ENCODE results near the gene AGBL4.
"Not testable (repeated sequence)": the region's sequence is repeated elsewhere in the genome, so short reads cannot be mapped to it uniquely, and the experiment has no call there.

AGBL4 gene

DNA sequence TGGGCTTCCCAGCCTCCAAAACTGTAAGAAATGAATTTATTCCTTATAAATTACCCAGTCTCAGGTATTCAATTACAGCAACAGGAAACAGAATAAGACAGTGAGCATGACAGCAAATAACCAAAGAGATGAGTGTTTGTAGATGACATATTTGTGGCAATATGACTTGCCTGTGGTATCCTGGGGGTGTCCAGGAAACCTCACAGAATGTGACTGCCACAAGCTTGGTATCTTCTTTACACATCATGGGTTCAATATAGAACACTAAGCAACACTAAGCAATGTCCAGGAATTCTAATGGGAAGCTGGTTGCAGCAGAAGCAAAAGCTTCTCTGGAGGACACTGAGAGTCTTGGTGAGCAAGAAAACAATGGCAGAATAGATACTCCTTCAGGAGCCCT, 1010.7 kb downstream of the AGBL4 start:
- no peak for DNase-seq

GRCh38 chr1:49002981-49003380, 1020.8 kb downstream of the AGBL4 start:
- not testable (repeated sequence) for DNase-seq

- DNase-seq = no peak
Measured at GRCh38 chr1:48999321-48999720, 1024.4 kb downstream of the AGBL4 start.

DNA sequence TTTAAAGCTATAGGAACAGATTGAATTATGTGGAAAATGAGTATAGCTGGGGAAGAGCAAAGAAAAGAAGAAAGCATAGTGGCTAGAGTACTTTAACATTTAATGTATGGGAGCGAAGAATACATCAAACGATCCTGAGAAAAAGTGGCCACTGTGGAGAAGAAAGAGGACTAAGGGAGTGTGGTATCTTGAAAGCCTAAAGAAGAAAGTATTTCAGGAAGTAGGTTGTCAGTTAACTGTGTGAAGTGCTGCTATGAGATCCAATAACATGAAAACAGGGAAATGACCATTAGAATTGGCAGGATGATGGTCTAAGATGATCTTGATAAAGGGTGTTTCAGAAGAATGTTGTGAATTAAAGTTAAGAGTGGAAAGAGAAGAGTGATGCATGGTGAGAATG, 1027.4 kb downstream of the AGBL4 start:
- DNase-seq = no peak

- no peak for DNase-seq
Measured at GRCh38 chr1:48988633-48989197, 1035.0 kb downstream of the AGBL4 start.

GRCh38 chr1:48979940-48980339, 1043.8 kb downstream of the AGBL4 start:
- no peak for DNase-seq

- no peak for DNase-seq
Measured at GRCh38 chr1:48978413-48978812, 1045.3 kb downstream of the AGBL4 start.

- no peak for DNase-seq
Measured at GRCh38 chr1:48977273-48977672, 1046.5 kb downstream of the AGBL4 start.

- no peak for DNase-seq
Measured at GRCh38 chr1:48969971-48970370, 1053.8 kb downstream of the AGBL4 start.

DNA sequence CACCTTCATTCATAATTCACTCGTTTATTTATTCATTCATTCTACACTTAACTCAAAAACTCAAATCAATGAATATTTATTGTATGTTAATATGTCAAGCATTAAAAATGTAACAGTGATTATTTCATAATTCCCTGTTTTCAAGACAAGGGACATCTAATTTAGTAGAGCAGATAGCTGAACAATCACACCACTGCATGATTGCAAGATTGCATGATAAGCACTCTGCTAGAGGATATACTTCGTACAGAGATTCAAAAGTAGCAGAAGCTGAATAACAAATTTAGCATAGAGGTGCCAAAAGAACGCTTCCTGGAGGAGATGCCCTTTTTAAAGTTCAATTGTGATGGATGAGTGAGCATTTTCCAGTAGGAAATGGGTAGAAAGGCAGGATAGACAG, 1056.4 kb downstream of the AGBL4 start:
- no peak for DNase-seq

DNA sequence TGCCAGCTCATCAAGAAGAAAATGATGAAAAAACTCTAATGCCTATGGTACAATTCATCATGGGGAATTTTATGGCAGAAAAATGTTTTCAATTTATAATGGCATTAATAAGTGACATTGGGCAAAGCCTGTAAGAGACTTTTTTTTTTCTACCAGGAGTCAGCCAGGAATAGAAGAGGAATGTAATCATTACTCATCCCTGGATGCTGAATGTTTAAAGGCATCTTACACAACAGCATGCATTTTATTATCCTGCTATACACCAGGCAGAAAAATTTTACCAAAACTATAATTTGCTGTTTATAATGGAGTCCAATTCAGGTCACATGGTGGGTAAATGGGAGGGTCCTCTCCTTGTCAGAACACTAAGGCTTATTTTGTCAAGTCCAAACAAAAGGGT, 1057.2 kb downstream of the AGBL4 start:
- DNase-seq = no peak

DNA sequence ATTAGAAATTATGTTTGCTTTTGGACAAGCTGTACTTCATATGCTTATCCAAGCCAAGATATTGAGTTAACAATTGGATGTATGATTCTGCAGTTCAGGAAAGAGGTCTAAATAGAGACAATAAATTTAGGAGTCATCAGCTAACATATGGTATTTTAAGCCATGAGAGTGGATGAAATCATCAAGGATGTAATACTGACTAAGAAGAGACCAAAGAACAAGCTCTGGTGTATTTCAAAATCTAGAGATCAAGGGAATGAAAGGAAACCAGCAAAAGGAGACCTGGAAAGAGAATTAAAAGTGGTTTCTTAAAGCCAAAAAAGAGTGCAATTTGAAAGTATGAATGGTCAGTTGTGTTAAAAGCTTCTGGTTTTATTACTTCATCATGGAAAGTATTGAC, 1063.4 kb downstream of the AGBL4 start:
- DNase-seq = no peak

GRCh38 chr1:48955774-48956173, 1068.0 kb downstream of the AGBL4 start:
- DNase-seq = no peak

DNA sequence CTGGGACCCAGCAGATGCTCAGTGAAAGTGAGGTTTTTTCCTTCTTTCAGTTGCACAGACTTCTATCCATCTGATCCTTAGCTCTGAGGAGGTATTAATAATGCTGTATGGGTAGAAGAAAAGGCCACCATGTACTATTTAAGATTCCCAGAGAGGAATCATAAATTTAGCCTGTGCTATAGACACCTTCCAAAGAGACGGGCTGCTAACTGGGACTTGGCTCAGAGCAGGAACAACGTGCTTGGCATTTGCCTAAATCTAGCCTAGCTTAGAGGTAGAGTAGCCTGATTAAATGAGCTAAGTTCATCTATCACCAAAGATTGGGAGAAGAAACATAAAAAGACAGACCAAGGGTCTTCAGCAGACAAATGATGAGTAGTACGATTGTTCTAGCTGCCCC, 1070.1 kb downstream of the AGBL4 start:
- DNase-seq = no peak

DNA sequence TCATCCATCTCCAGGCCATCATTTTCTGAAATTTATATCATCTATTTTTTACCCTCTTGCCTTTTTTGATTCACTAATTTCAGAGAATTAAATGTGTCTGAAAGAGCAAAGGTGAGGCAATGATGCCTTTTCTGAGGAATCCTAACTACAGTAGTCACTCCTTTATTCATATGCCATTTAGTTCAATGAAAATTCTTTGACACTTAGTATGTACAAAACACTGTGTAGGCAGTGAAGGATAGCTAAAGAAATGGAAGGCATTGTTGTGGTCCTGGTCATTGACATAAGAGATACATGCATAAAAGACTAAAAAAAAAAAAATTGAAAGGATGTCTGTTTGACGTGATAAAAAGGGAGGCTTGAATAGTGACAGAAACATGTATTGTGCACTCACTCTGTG, 1075.2 kb downstream of the AGBL4 start:
- DNase-seq = no peak

GRCh38 chr1:48947761-48948537, 1075.8 kb downstream of the AGBL4 start:
- DNase-seq = no peak

- DNase-seq = no peak
Measured at GRCh38 chr1:48946070-48946469, 1077.7 kb downstream of the AGBL4 start.

DNA sequence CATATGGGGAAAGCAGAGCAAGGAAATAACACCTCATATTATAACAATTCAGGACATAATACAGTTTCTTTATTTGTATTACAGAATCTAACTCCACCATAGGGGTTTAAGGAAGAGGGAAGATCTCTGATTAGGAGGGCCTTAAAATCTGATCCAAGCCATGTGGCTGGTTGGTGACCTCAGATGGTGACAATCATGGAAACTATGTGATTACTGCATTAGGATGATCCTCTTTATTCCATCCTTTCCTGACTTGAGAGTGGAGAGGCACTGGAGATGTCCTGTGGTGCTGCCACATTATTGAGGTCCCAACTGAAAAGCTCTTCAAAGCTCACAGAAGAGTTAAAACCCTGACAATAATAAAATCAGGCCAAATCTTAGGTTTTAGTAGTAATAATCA, 1078.9 kb downstream of the AGBL4 start:
- DNase-seq = no peak

- DNase-seq = no peak
Measured at GRCh38 chr1:48943826-48944225, 1079.9 kb downstream of the AGBL4 start.

DNA sequence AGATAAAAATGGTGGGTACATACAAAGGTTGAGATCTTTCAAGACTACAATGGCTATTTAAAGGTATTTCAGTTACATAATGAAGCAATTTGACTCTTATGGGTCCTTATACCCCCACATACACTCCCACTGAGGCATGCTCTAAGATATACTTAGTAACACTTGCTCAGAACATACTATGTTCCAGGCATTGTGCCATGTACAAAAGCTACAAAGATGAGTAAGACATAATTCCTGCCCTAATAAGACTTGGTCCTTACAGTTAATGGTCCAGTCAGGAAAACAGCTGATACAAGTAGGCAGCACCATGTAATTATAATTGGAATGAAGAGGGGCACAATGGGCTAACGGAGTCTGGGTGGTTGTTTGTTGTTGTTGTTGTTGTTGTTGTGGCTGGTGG, 1080.4 kb downstream of the AGBL4 start:
- DNase-seq = no peak

GRCh38 chr1:48940962-48941732, 1082.6 kb downstream of the AGBL4 start:
- no peak for DNase-seq

DNA sequence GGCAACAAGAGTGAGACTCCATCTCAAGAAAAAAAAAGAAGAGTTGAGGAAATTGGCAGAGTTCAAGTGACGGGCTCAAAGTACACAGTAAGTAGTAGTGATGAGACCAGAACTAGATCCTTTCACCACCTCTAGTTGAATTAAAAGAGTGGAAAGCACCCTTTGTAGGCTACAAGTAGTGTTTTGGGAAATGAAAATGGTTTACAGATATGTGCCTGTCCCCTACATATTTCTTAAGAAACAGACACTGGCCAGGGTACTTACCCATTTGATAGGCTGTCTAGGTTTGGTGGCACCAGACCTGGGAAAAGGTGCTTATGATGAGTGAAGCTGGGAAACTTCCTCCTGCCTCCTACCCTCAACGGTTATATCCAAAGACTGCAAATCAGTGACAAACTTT, 1083.4 kb downstream of the AGBL4 start:
- no peak for DNase-seq

DNA sequence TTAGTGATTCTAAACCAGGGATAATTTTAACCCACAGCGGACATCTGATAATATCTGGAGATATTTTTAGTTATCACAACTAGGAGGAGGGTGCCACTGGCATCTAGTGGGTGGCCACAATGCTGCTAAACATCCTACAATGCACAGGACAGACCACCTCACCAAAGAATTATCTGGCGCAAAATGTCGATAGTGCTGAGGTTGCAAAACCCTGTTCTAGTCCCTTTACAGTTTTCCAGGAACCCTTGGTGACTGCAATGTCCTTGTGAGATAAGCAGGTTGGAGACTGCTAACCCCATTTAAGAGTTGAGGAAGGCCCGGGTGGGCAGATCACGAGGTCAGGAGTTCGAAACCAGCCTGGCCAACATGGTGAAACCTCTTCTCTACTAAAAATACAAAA, 1083.9 kb downstream of the AGBL4 start:
- no peak for DNase-seq

DNA sequence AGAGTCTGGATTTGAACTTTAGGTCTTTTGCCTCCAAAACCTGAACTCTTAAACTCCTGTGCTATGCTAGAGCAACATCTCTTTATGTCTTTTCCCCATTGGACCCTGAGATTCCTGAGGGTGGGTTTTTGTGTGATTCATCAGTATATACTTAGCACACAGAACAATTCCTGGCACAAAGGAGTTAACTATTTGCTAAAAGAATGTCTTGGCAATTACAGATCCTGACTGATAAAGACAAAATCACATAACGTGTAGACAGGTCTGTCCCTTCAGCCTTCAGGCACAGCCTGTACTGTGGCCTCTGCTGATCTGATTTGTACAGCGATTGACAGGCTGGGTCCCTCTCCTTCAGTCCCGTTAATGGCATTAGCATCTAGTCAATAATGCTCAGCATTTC, 1084.7 kb downstream of the AGBL4 start:
- DNase-seq = no peak

Measured in stimulated activated CD4-positive, alpha-beta T cell treated with anti-CD3 and anti-CD28 coated beads, Interleukin-12 subunit alpha, Interleukin-12 subunit beta, amount 100 ng/mL, for 4 hours (primary cell).